GM12891 (cell line): ENCODE results near the gene PRIMA1.

ENCODE experiments used
- PAX5 ChIP-seq: IDR thresholded peaks from 2 replicates; pipeline ENCODE4 v1.6.1; 2011; ENCODE audit warnings: low read length, moderate library complexity, mild to moderate bottlenecking; ENCODE audit not compliant: insufficient read depth, severe bottlenecking
- POLR2A ChIP-seq: IDR thresholded peaks from 2 replicates; pipeline ENCODE4 v1.6.1; 2011; ENCODE audit warnings: low read depth, low read length, control low read depth
- POU2F2 ChIP-seq: IDR thresholded peaks from 2 replicates; pipeline ENCODE4 v1.6.1; 2011; ENCODE audit warnings: low read depth, mild to moderate bottlenecking, control low read depth, low read length, moderate library complexity
- SPI1 ChIP-seq: IDR thresholded peaks from 2 replicates; pipeline ENCODE4 v1.6.1; 2011; ENCODE audit warnings: low read depth, low read length, control low read depth
- TAF1 ChIP-seq: IDR thresholded peaks from 2 replicates; pipeline ENCODE4 v1.6.1; 2011; ENCODE audit warnings: low read depth, low read length, control low read depth

- TF ChIP-seq TAF1 (no peak), POU2F2 (no peak), POLR2A (no peak), SPI1 (no peak), PAX5 (no peak)
Measured at GRCh38 chr14:93749076-93749420, 39.2 kb downstream of the PRIMA1 start.
